ENCODE measurements around the gene FOSL1. TPM values are rescaled to one million over a fixed set of nuclear protein-coding genes. Genes with fewer than 3 reads are reported as not detected.
"Not testable (repeated sequence)": the region's sequence is repeated elsewhere in the genome, so short reads cannot be mapped to it uniquely, and the experiment has no call there.

FOSL1 gene
- total RNA-seq, 1 experiment from 2014 or later, result 1.5 TPM

DNA sequence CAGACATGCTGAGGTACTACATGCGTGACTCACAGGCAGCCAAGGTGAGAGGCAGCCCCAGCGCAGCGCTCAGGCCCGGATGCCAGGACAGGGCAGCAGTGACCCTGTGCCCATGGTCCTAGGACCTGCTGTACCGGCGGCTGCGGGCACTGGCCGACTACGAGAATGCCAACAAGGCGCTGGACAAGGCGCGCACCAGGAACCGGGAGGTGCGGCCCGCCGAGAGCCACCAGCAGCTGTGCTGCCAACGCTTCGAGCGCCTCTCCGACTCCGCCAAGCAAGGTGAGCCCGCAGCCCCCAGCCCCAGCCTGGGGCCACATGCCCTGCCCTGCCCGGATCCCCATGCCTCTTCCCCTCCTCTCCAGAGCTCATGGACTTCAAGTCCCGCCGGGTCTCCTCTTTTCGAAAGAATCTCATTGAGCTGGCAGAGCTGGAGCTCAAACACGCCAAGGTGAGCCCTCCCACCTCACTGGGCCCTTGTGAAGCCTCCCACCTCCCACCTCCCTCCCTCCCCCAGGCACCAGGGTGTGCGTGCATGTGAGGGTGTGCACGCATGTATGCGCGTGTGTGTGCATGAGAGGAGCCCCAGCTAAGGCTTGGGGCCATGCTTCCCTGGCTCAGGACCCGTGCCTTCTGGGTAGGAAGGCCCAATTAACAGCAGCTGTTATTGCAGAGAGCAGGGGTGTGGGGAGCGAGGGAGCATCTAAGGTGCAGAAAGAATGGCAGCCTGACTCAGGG lies 47.5 kb downstream of the FOSL1 start:
- peaks cover 50% of the 10 kb centered on the region for H3K36me3 ChIP-seq
- H3K27ac ChIP-seq, result no peak overlapping the region
- H3K9me3 ChIP-seq (replicated peaks), result no peaks in the 10 kb centered on the region
- no peaks in the 10 kb centered on the region for H3K4me1 ChIP-seq
- no peak overlapping the region for H3K4me3 ChIP-seq
- no peaks in the 10 kb centered on the region for H3K27me3 ChIP-seq
- no peak for DNase-seq

DNA sequence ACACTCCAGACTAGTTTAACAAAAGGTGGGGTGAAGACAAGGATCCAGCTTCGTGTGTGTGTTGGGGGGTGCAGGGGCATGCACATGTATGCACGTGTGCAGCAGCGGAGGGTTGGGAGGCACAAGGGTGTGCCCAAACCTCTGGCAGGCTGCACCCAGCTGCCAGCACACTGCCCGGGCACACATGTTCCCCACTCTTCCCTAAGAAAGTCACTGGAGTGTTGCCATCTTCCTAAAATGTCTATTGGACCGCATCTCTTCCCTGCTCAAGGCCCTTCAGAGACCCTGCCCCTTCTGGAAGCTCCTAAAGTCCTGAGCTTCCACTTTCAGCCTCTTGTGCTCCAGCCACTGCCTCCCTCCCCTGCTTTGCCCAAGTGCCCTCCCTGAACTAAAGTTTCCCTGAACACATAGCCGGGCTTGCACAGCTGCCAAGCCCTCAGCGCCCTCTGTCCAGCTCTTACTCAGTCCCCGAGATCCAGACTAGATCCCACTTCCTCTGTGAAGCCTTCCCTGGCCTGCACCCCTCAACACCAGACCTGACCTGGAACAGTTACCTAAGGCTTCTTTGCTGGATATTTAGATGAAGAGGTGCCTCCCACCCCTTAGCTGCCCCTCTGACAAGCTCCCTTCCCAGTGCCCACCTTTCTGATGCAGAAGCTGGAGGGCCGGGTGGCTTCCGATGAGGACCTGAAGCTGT lies 48.2 kb downstream of the FOSL1 start:
- no peak overlapping the region for H3K27ac ChIP-seq
- peaks cover 46% of the 10 kb centered on the region for H3K36me3 ChIP-seq
- H3K4me1 ChIP-seq, result no peaks in the 10 kb centered on the region
- no peak for DNase-seq
- no peaks in the 10 kb centered on the region for H3K27me3 ChIP-seq
- H3K4me3 ChIP-seq, result no peak overlapping the region
- H3K9me3 ChIP-seq (replicated peaks), result no peaks in the 10 kb centered on the region

DNA sequence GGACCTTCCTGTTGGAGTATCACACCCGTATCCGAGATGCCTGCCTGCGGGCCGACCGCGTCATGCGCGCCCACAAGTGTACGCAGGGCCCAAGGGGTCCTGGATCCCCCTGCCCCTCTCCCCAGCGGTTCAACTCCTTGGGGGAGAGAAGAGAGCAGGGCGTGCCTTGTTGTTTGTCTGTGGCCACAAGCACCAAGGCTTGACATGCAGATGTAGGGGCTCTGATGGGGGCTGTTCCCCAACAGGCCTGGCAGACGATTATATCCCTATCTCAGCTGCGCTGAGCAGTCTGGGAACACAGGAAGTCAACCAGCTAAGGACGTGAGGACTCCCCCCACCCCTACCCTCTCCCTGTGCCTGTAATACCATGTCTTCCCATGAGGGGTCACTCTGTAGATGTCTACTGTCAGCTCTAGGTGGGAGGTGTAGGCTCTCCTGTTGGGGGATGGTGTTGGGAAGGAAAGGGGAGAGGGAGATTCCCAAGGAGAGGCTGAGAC lies 49.1 kb downstream of the FOSL1 start:
- H3K4me1 ChIP-seq, result no peaks in the 10 kb centered on the region
- peak; percentile 46 to 67 for DNase-seq

DNA sequence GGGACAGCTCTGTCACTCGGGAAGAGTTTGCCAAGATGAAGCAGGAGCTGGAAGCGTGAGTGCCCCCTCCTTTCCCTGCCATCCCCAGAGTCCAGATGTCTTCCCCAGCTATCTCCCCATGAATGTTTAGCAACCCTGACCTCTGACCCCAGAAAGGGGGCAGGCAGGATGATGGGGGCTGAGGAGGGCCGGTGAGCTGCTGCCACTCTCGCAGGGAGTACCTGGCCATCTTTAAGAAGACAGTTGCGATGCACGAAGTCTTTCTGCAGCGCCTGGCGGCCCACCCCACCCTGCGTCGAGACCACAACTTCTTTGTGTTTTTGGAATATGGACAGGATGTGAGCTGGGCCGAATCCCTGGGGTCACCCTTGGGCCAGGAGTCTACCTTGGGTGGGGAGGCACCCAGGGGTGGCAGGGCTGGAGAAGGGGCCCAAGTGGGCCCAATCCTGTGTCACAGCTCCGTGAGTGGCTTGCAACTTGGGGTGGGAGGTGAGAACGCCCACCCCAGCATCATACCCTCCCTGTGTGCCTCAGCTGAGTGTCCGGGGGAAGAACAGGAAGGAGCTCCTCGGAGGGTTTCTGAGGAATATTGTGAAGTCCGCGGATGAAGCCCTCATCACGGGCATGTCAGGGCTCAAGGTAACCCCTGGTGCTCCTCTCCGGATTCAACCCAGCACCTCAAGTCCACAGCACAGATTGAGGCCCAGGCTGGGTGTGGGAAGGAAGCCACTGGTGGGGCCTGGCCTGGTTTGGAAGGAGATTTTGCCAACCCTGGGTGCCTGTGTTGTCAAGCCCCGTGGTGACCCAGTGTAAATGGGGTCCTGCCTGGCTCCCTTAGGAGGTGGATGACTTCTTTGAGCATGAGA lies 49.7 kb downstream of the FOSL1 start:
- Histone ChIP-seq H3K9me3 (replicated peaks) (no peaks in the 10 kb centered on the region), H3K27me3 (no peaks in the 10 kb centered on the region), H3K36me3 (peaks cover 32% of the 10 kb centered on the region), H3K4me1 (no peaks in the 10 kb centered on the region), H3K4me3 (no peak overlapping the region), H3K27ac (no peak overlapping the region)
- DNase-seq, result no peak

More for the DNA sequence above, 49.1 kb downstream of the FOSL1 start:
- Histone ChIP-seq H3K4me3 (no peak overlapping the region), H3K36me3 (peaks cover 39% of the 10 kb centered on the region), H3K27me3 (no peaks in the 10 kb centered on the region), H3K9me3 (replicated peaks) (no peaks in the 10 kb centered on the region), H3K27ac (no peak overlapping the region)

DNA sequence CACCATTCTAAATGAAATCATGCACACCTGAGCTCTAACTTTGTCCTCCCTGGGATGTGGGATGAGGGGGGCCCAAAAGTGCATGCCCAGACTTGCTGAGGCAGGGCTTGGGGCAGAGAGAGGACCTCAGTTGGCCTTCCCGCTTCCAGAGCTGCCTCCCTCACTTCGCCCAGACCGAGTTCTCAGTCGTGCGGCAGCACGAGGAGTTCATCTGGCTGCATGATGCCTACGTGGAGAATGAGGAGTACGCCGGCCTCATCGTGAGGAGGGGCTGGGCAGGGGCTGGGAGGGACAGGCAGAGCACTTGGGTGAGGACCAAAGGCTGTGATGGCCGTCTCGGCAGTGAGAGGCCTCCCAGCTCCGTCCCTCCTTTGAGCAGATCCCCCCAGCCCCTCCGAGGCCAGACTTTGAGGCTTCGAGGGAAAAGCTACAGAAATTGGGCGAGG lies 50.4 kb downstream of the FOSL1 start:
- Histone ChIP-seq H3K4me3 (no peak overlapping the region), H3K36me3 (peaks cover 27% of the 10 kb centered on the region)
- no peak for DNase-seq

DNA sequence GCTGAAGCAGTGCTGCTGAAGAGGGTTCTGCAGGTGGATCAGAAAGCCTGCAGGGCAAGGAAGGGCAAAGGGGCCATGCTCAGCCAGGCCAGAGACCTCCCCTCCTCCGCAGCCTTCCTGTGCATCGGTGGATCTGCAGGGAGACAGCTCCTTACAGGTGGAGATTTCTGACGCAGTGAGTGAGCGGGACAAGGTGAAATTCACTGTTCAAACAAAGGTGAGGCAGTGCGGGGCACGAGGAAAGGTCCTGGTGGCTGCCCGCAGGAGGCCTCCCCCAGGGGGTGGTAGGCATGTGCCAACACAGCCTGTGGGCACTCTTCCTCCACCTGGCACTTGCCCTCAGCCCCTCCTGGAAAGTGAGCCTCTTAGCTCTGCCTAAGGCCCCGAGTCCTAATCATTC lies 50.8 kb downstream of the FOSL1 start:
- Histone ChIP-seq H3K4me3 (no peak overlapping the region), H3K27ac (no peak overlapping the region), H3K9me3 (replicated peaks) (no peaks in the 10 kb centered on the region), H3K4me1 (no peaks in the 10 kb centered on the region), H3K36me3 (peaks cover 22% of the 10 kb centered on the region), H3K27me3 (no peaks in the 10 kb centered on the region)
- DNase-seq, result no peak

More for the DNA sequence above, 50.4 kb downstream of the FOSL1 start:
- no peaks in the 10 kb centered on the region for H3K4me1 ChIP-seq
- H3K27ac ChIP-seq, result no peak overlapping the region
- no peaks in the 10 kb centered on the region for H3K27me3 ChIP-seq
- H3K9me3 ChIP-seq (replicated peaks), result no peaks in the 10 kb centered on the region

DNA sequence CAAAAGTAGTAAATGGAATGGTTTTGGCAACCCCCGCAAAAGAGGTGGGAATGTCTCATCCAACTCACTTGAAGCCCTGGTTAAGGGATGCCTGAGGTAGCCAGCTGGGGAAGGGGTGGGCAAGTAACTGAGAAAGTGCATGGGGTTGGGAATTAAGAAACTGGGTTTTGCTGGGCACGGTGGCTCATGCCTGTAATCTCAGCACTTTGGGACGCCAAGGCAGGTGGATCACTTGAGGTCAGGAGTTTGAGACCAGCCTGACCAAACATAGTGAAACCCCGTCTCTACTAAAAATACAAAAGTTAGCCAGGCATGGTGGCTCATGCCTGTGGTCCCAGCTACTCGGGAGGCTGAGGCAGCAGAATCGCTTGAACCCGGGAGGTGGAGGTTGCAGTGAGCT lies 51.5 kb downstream of the FOSL1 start:
- DNase-seq; H3K4me1 ChIP-seq; H3K4me3 ChIP-seq; H3K9me3 ChIP-seq (replicated peaks); H3K27me3 ChIP-seq; H3K27ac ChIP-seq: not testable (repeated sequence)
- H3K36me3 ChIP-seq, result peaks cover 16% of the 10 kb centered on the region

DNA sequence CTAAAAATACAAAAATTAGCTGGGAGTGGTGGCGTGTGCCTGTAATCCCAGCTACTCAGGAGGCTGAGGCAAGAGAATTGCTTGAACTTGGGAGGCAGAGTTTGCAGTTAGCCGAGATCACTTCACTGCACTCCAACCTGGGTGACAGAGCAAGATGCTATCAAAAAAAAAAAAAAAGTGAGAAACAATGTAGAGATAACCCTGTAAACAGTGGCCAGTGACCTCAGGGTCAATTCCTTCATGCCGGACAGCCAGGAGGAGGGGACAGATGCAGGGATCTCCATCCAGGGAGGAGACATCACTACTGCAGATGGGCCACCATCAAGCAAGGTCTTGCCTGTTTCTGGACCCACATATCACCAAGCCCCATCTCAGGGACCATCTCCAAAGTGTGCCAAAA lies 52.4 kb downstream of the FOSL1 start:
- DNase-seq, result no peak
- Histone ChIP-seq H3K4me1 (no peaks in the 10 kb centered on the region), H3K4me3 (no peak overlapping the region), H3K36me3 (peaks cover 6% of the 10 kb centered on the region), H3K9me3 (replicated peaks) (no peaks in the 10 kb centered on the region), H3K27ac (no peak overlapping the region), H3K27me3 (no peaks in the 10 kb centered on the region)

DNA sequence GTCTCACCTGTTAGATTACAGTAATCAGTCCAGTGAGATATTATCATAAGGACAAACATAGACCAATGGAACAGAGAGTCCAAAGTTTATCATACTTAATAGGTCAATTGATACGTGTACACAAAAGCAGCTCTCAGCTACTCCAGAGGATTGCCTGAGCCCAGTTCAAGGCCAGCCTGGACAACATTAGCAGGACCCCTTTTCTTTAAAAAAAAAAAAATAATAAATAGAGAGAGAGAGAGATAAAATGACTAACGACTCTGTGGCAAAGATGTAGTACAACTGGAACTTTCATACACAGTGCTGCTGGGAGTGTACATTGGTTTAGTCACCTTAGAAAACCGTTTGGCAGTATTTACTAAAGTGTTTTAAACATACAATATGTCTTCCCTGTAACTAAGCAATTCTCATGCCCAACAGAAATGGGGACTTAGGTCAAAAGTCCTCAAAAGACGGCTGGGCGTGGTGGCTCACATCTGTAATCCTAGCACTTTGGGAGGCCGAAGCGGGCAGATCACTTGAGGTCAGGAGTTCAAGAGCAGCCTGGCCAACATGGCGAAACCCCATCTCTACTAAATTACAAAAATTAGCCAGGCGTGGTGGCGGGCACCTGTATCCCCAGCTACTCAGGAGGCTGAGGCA lies 55.8 kb downstream of the FOSL1 start:
- no peaks in the 10 kb centered on the region for H3K27me3 ChIP-seq
- H3K9me3 ChIP-seq (replicated peaks), result no peaks in the 10 kb centered on the region
- DNase-seq, result no peak
- H3K36me3 ChIP-seq, result no peaks in the 10 kb centered on the region
- no peaks in the 10 kb centered on the region for H3K4me1 ChIP-seq
- no peak overlapping the region for H3K27ac ChIP-seq
- no peak overlapping the region for H3K4me3 ChIP-seq

DNA sequence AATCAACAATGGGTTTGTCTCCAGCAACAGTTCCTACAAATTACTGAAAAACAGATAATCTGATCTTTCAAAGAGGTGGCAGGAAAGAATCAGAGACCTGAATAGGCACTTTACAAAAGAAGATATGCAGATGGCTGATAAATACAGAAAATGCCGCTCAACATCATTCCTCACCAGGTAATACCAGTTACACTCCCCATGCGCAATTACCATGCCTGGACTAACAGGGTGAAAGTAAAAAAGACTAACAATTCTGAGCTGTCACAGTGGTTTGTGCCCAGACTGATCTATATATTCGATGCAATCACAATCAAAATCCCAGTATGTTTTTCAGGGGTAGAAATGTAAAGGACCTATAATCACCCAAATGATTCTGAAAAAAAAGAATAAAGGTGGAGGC lies 56.4 kb downstream of the FOSL1 start:
- Histone ChIP-seq H3K27ac (no peak overlapping the region), H3K27me3 (no peaks in the 10 kb centered on the region), H3K4me1 (no peaks in the 10 kb centered on the region), H3K4me3 (no peak overlapping the region), H3K36me3 (no peaks in the 10 kb centered on the region), H3K9me3 (replicated peaks) (no peaks in the 10 kb centered on the region)
- no peak for DNase-seq

DNA sequence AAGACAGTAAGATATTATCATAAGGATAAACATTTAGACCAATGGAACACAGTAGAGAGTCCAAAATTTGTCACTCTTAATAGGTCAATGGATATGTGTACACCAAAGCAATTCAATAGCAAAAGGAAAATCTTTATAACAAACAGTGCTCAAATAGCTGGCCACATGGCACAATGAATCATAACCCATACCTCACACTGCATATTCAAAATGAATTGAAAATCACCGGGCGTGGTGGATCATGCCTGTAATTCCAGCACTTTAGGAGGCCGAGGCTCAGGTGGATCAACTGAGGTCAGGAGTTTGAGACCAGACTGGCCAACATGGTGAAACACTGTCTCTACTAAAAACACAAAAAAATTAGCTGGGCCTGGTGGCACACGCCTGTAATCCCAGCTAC lies 58.0 kb downstream of the FOSL1 start:
- Histone ChIP-seq H3K36me3 (no peaks in the 10 kb centered on the region), H3K27me3 (no peaks in the 10 kb centered on the region), H3K4me3 (no peak overlapping the region), H3K27ac (no peak overlapping the region), H3K4me1 (no peaks in the 10 kb centered on the region), H3K9me3 (replicated peaks) (no peaks in the 10 kb centered on the region; the same call in 1 of the 2 replicates)
- DNase-seq, result no peak

Other genes starting within 250 kb of the FOSL1 start
- gene RELA, start 237.5 kb downstream of the FOSL1 start, total RNA-seq (2014; rRNA removed; shearing (Covaris generic)), result 37.3 and 38.3 TPM in 2 replicates
- 30.7 and 34.0 TPM in 2 replicates for gene KAT5, start 188.1 kb downstream of the FOSL1 start, total RNA-seq (2014; rRNA removed; shearing (Covaris generic))
- gene RNASEH2C, start 179.6 kb downstream of the FOSL1 start, total RNA-seq (2014; rRNA removed; shearing (Covaris generic)), result 49.3 and 50.9 TPM in 2 replicates
- 1.8 and 2.0 TPM in 2 replicates for gene AP5B1, start 119.4 kb downstream of the FOSL1 start, total RNA-seq (2014; rRNA removed; shearing (Covaris generic))
- not detected in 2 replicates for gene OVOL1, start 113.3 kb downstream of the FOSL1 start, total RNA-seq (2014; rRNA removed; shearing (Covaris generic))
- 0.04 TPM in 1 of 2 replicates, not detected in the other for gene SNX32, start 66.4 kb downstream of the FOSL1 start, total RNA-seq (2014; rRNA removed; shearing (Covaris generic))
- gene CFL1, start 42.2 kb downstream of the FOSL1 start, total RNA-seq (2014; rRNA removed; shearing (Covaris generic)), result 743 and 763 TPM in 2 replicates
- gene MUS81, start 40.0 kb downstream of the FOSL1 start, total RNA-seq (2014; rRNA removed; shearing (Covaris generic)), result 31.1 and 35.1 TPM in 2 replicates
- 21.5 and 23.9 TPM in 2 replicates for gene EFEMP2, start 27.6 kb downstream of the FOSL1 start, total RNA-seq (2014; rRNA removed; shearing (Covaris generic))
- gene CTSW, start 20.6 kb downstream of the FOSL1 start, total RNA-seq (2014; rRNA removed; shearing (Covaris generic)), result not detected in 2 replicates
- gene FIBP, start 11.9 kb downstream of the FOSL1 start, total RNA-seq (2014; rRNA removed; shearing (Covaris generic)), result 64.3 and 68.1 TPM in 2 replicates
- 25.2 and 30.6 TPM in 2 replicates for gene CCDC85B, start 9.7 kb downstream of the FOSL1 start, total RNA-seq (2014; rRNA removed; shearing (Covaris generic))
- 9.2 and 10.3 TPM in 2 replicates for gene C11orf68, start 18.7 kb upstream of the FOSL1 start, total RNA-seq (2014; rRNA removed; shearing (Covaris generic))
- gene DRAP1, start 19.0 kb upstream of the FOSL1 start, total RNA-seq (2014; rRNA removed; shearing (Covaris generic)), result 72.7 and 77.7 TPM in 2 replicates
- gene TSGA10IP, start 45.1 kb upstream of the FOSL1 start, total RNA-seq (2014; rRNA removed; shearing (Covaris generic)), result not detected in 2 replicates
- 52.3 and 63.5 TPM in 2 replicates for gene SART1, start 61.3 kb upstream of the FOSL1 start, total RNA-seq (2014; rRNA removed; shearing (Covaris generic))
- gene EIF1AD, start 101.8 kb upstream of the FOSL1 start, total RNA-seq (2014; rRNA removed; shearing (Covaris generic)), result 52.9 and 55.1 TPM in 2 replicates
- 181 and 199 TPM in 2 replicates for gene BANF1, start 102.1 kb upstream of the FOSL1 start, total RNA-seq (2014; rRNA removed; shearing (Covaris generic))
- not detected in 2 replicates for gene CST6, start 111.6 kb upstream of the FOSL1 start, total RNA-seq (2014; rRNA removed; shearing (Covaris generic))
- gene CATSPER1, start 126.1 kb upstream of the FOSL1 start, total RNA-seq (2014; rRNA removed; shearing (Covaris generic)), result 0.24 and 0.51 TPM in 2 replicates
- gene GAL3ST3, start 148.8 kb upstream of the FOSL1 start, total RNA-seq (2014; rRNA removed; shearing (Covaris generic)), result not detected in 2 replicates
- gene SF3B2, start 152.0 kb upstream of the FOSL1 start, total RNA-seq (2014; rRNA removed; shearing (Covaris generic)), result 163 and 169 TPM in 2 replicates
- gene PACS1, start 169.9 kb upstream of the FOSL1 start, total RNA-seq (2014; rRNA removed; shearing (Covaris generic)), result 11.8 and 12.5 TPM in 2 replicates

Measured in SJCRH30 (cell line).